OCI-LY7 (cell line): ENCODE data around the gene FUZ. TPM values are rescaled to one million over a fixed set of nuclear protein-coding genes. Genes with fewer than 3 reads are reported as not detected.
A peak's percentile ranks its signal among the peaks of the same experiment; 100 is the strongest.

ENCODE experiments used
- BruUV-seq: library from RNA; stranded (reverse); fragments of 400-500 nt; replicated peaks from 2 replicates; lab custom pipeline; 2021; lab: Mats Ljungman, UMichigan
- CTCF ChIA-PET: fragments of 300-600 bp; sonication (Branson Sonifier 250); formaldehyde crosslinking; loops from one replicate; lab custom pipeline; 2022; ENCODE audit warnings: antibody characterized with exemption; ENCODE audit not compliant: unreplicated experiment; lab: Charles Lee
- POLR2A ChIA-PET: fragments of 300-600 bp; sonication (Branson Sonifier 250); formaldehyde crosslinking; loops from one replicate; lab custom pipeline; 2022; ENCODE audit warnings: antibody characterized with exemption; lab: Charles Lee
- DNase-seq: peaks from one replicate; pipeline ENCODE4 v3.0.0-alpha.2; 2015; ENCODE audit warnings: low spot score
- H2AFZ ChIP-seq: fragments of 200-600 bp; sonication (generic), shearing (Covaris generic); 2 replicates; pipeline ENCODE4 v1.6.1; 2014; ENCODE audit warnings: mild to moderate bottlenecking, antibody characterized with exemption, low read length, moderate library complexity
- H3K27ac ChIP-seq: fragments of 200-600 bp; sonication (generic); 2 replicates; pipeline ENCODE4 v1.5.1; 2014; ENCODE audit warnings: mixed run types, low read depth, mild to moderate bottlenecking, moderate library complexity, low read length, inconsistent platforms; ENCODE audit not compliant: poor library complexity, severe bottlenecking
- H3K36me3 ChIP-seq: fragments of 200-600 bp; sonication (generic); 2 replicates; pipeline ENCODE4 v1.6.1; 2014; ENCODE audit warnings: mild to moderate bottlenecking, antibody characterized with exemption, low read length, moderate library complexity, mixed read lengths; ENCODE audit not compliant: insufficient read depth
- H3K4me1 ChIP-seq: fragments of 200-600 bp; sonication (generic); 2 replicates; pipeline ENCODE4 v1.5.1; 2014; ENCODE audit warnings: mild to moderate bottlenecking, low read length; ENCODE audit not compliant: insufficient read depth, poor library complexity, severe bottlenecking
- H3K4me2 ChIP-seq: fragments of 200-600 bp; sonication (generic); 2 replicates; pipeline ENCODE4 v1.6.1; 2014; ENCODE audit warnings: mild to moderate bottlenecking, low read length
- H3K4me3 ChIP-seq: fragments of 200-600 bp; sonication (generic); 2 replicates; pipeline ENCODE4 v1.5.1; 2014; ENCODE audit warnings: mild to moderate bottlenecking, low read depth, low read length; ENCODE audit not compliant: poor library complexity, severe bottlenecking
- H3K79me2 ChIP-seq: fragments of 200-600 bp; sonication (generic); 2 replicates; pipeline ENCODE4 v1.6.1; 2016; ENCODE audit warnings: low read depth, mild to moderate bottlenecking, low read length, moderate library complexity, mixed read lengths; ENCODE audit not compliant: insufficient read depth
- H3K9me2 ChIP-seq: fragments of 200-600 bp; sonication (generic); 2 replicates; pipeline ENCODE4 v1.6.1; 2016; ENCODE audit warnings: mild to moderate bottlenecking, low read length, mixed read lengths; ENCODE audit not compliant: insufficient read depth
- H3K9me3 ChIP-seq: fragments of 200-600 bp; sonication (generic); 2 replicates; pipeline ENCODE4 v1.6.1; 2014; ENCODE audit warnings: mild to moderate bottlenecking, mixed run types, low read length, mixed read lengths
- H4K20me1 ChIP-seq: fragments of 200-600 bp; sonication (generic); 2 replicates; pipeline ENCODE4 v1.6.1; 2014; ENCODE audit warnings: mild to moderate bottlenecking, antibody characterized with exemption, low read length, moderate library complexity, mixed read lengths; ENCODE audit not compliant: insufficient read depth
- EZH2phosphoT487 ChIP-seq: fragments of 200-600 bp; sonication (generic); IDR thresholded peaks from 2 replicates; pipeline ENCODE4 v1.6.1; 2018; ENCODE audit warnings: low read depth, borderline replicate concordance, mild to moderate bottlenecking, mixed run types, antibody characterized with exemption, low read length, moderate library complexity, mixed read lengths
- intact Hi-C: fragments of 100-400 bp; cut with micrococcal nuclease; formaldehyde crosslinking; loops from one replicate; pipeline ENCODE4 v1.10.0; 2022; ENCODE audit not compliant: unreplicated experiment
- total RNA-seq, 2 experiments: library from RNA; depleted of rRNA in 1 of 2; stranded (reverse); fragments of >200 nt in 1 of 2; shearing (Covaris generic) in 1 of 2; gene quantifications; 2 replicates each; pipeline ENCODE4 v1.2.3, GENCODE V29; 2014 to 2022
- TF ChIP-seq, protein P1 (sequence below): fragments of 200-600 bp; sonication (generic); conservative IDR thresholded peaks from 2 replicates; pipeline ENCODE4 v1.5.1; 2014; ENCODE audit warnings: mild to moderate bottlenecking, antibody characterized with exemption, low read length, moderate library complexity, mixed read lengths

Gene FUZ
- total RNA-seq, 2 experiments from 2014 or later = 28.1 to 33.6 TPM

DNA sequence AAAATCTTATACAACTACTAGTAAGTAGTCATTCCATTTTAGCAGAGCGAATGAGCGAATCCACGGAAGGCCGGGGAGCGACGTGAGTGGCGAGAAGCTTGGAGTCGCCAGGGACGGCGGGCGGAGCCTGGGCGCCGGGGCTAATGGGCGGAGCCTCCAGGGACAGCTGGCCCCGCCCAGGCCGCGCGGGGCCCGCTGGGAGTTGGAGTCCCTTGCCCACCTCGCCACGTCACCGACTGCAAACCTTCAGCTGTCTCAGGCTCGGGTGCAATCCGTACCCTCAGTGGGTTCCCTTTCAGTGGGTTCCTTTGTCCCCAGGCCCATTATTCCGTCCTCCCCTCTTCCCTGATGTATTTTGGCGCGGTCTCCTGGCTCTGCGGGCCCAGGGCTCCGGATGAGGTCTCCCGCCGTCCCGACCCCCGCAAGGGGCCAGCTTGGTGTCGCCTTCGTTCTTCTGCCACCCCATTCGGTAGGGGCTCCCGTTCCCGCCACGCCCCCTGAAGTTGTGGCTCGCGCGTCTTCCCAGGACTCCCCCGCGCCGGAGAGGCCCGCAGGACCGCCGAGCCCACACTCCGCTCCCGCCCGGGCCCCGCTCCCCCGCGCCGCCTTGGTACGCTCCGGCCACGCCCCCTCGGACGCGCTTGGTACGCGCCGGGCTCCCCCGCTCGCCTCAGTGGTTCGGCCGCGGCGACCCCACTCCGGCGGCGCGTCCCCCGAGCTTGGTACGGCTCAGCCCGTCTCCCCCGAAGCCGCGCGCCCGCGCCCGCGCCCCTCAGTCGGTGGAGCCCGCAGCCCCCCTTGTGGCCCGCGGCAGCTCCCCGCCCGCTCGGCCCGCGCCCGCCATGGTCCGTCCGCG, 37.6 kb upstream of the FUZ start, which contains the start of gene PTOV1:
Gene PTOV1 (plus strand): TSS at position 673 of the 856 bp plus-strand sequence.
- DNase-seq = peak; percentile 97
- H3K9me3 ChIP-seq = no peaks in the 10 kb centered on the region
- H3K4me3 ChIP-seq = peak within 1 kb of the TSS; percentile 88
- intact Hi-C loops = loop anchor here (1.0 to 2.0 kb wide), 2 partner anchors 28 to 74 kb away; no protein-coding TSS in a partner anchor
- peak within 1 kb of the TSS; percentile 87 for H3K27ac ChIP-seq
- no TSS peak for BruUV-seq
- peaks cover 24% of the 10 kb centered on the region for H3K79me2 ChIP-seq
- ChIA-PET CTCF (no interaction called here), POLR2A (interaction anchor here (0.7 to 2.0 kb wide), 3 partner anchors 19 to 38 kb away, joined by 3 to 8 read pairs (median 3); partner anchors contain the start of genes FUZ and MED25)
- TF ChIP-seq EZH2phosphoT487 = no peak
- TF ChIP-seq, protein P1, sequence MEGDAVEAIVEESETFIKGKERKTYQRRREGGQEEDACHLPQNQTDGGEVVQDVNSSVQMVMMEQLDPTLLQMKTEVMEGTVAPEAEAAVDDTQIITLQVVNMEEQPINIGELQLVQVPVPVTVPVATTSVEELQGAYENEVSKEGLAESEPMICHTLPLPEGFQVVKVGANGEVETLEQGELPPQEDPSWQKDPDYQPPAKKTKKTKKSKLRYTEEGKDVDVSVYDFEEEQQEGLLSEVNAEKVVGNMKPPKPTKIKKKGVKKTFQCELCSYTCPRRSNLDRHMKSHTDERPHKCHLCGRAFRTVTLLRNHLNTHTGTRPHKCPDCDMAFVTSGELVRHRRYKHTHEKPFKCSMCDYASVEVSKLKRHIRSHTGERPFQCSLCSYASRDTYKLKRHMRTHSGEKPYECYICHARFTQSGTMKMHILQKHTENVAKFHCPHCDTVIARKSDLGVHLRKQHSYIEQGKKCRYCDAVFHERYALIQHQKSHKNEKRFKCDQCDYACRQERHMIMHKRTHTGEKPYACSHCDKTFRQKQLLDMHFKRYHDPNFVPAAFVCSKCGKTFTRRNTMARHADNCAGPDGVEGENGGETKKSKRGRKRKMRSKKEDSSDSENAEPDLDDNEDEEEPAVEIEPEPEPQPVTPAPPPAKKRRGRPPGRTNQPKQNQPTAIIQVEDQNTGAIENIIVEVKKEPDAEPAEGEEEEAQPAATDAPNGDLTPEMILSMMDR = no peak
- H3K36me3 ChIP-seq = peaks cover 24% of the 10 kb centered on the region; the same call in 1 of the 2 replicates
- peak within 1 kb of the TSS; percentile 70 for H2AFZ ChIP-seq
- peak within 1 kb of the TSS; percentile 94 for H3K4me2 ChIP-seq
- peaks cover 20% of the 10 kb centered on the region for H4K20me1 ChIP-seq
- peaks cover 28% of the 10 kb centered on the region for H3K4me1 ChIP-seq
- no peaks in the 10 kb centered on the region for H3K9me2 ChIP-seq

DNA sequence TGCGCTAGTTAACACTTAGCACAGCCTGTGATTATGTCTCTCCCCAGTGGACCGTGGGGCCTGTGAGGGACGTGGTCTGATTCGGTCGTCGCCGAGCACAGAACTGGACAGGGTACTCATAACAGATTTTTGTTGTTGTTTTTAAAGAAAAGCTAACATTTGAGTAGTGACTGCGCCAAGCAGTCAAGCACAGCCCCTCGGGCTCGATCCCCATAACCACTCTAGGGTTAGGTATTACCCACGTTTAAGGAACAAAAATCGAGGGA, 37.1 kb upstream of the FUZ start:
- H3K27ac ChIP-seq = peak overlapping the region; percentile 87
- intact Hi-C loops = loop anchor here (1.0 to 2.0 kb wide), 2 partner anchors 27 to 74 kb away; no protein-coding TSS in a partner anchor
- H3K4me1 ChIP-seq = peaks cover 28% of the 10 kb centered on the region
- peak overlapping the region; percentile 88 for H3K4me3 ChIP-seq
- ChIA-PET CTCF (no interaction called here), POLR2A (interaction anchor here (0.5 to 2.0 kb wide), 4 partner anchors 15 to 37 kb away, joined by 3 to 8 read pairs (median 3); partner anchors contain the start of genes FUZ and MED25)
- TF ChIP-seq, protein P1 = no peak
- no peak for TF ChIP-seq EZH2phosphoT487
- H4K20me1 ChIP-seq = peaks cover 20% of the 10 kb centered on the region
- DNase-seq = no peak
- H3K9me3 ChIP-seq = no peaks in the 10 kb centered on the region
- peaks cover 24% of the 10 kb centered on the region for H3K79me2 ChIP-seq
- H3K9me2 ChIP-seq = no peaks in the 10 kb centered on the region
- BruUV-seq = no TSS peak
- peaks cover 18% of the 10 kb centered on the region; the same call in 1 of the 2 replicates for H3K36me3 ChIP-seq
- peak overlapping the region; percentile 94 for H3K4me2 ChIP-seq
- peak overlapping the region; percentile 70 for H2AFZ ChIP-seq
